ENCODE measurements around the gene ATAD3A.
"Not testable (repeated sequence)": the region's sequence is repeated elsewhere in the genome, so short reads cannot be mapped to it uniquely, and the experiment has no call there.

DNA sequence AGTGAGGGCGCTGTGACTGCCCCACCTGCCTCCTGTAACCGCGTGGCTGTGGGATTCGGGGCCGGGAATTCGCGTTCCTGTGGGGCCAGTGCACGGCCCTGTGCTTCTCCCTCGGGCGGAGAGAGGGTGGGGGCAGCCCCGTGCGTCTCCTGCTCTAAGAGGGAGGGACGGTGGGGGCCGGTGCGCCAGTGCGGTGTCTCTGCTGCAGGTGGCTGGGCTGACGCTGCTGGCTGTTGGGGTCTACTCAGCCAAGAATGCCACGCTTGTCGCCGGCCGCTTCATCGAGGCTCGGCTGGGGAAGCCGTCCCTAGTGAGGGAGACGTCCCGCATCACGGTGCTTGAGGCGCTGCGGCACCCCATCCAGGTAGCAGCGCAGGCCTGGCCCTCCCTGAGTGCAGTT is 10.6 kb downstream of the ATAD3A start:
- TF ChIP-seq, protein P1, sequence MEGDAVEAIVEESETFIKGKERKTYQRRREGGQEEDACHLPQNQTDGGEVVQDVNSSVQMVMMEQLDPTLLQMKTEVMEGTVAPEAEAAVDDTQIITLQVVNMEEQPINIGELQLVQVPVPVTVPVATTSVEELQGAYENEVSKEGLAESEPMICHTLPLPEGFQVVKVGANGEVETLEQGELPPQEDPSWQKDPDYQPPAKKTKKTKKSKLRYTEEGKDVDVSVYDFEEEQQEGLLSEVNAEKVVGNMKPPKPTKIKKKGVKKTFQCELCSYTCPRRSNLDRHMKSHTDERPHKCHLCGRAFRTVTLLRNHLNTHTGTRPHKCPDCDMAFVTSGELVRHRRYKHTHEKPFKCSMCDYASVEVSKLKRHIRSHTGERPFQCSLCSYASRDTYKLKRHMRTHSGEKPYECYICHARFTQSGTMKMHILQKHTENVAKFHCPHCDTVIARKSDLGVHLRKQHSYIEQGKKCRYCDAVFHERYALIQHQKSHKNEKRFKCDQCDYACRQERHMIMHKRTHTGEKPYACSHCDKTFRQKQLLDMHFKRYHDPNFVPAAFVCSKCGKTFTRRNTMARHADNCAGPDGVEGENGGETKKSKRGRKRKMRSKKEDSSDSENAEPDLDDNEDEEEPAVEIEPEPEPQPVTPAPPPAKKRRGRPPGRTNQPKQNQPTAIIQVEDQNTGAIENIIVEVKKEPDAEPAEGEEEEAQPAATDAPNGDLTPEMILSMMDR (IDR thresholded peaks at IDR 0.05; ENCODE audit: insufficient read depth, low read length) = not testable (repeated sequence)
- TF ChIP-seq, protein P2, sequence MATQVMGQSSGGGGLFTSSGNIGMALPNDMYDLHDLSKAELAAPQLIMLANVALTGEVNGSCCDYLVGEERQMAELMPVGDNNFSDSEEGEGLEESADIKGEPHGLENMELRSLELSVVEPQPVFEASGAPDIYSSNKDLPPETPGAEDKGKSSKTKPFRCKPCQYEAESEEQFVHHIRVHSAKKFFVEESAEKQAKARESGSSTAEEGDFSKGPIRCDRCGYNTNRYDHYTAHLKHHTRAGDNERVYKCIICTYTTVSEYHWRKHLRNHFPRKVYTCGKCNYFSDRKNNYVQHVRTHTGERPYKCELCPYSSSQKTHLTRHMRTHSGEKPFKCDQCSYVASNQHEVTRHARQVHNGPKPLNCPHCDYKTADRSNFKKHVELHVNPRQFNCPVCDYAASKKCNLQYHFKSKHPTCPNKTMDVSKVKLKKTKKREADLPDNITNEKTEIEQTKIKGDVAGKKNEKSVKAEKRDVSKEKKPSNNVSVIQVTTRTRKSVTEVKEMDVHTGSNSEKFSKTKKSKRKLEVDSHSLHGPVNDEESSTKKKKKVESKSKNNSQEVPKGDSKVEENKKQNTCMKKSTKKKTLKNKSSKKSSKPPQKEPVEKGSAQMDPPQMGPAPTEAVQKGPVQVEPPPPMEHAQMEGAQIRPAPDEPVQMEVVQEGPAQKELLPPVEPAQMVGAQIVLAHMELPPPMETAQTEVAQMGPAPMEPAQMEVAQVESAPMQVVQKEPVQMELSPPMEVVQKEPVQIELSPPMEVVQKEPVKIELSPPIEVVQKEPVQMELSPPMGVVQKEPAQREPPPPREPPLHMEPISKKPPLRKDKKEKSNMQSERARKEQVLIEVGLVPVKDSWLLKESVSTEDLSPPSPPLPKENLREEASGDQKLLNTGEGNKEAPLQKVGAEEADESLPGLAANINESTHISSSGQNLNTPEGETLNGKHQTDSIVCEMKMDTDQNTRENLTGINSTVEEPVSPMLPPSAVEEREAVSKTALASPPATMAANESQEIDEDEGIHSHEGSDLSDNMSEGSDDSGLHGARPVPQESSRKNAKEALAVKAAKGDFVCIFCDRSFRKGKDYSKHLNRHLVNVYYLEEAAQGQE (IDR thresholded peaks at IDR 0.05; ENCODE audit: insufficient replicate concordance, low read depth) = not testable (repeated sequence)
- not testable (repeated sequence) for TF ChIP-seq POLR2AphosphoS5, GABPA (IDR thresholded peaks at IDR 0.05; ENCODE audit: low read depth)
